Effector CD8-positive, alpha-beta T cell (primary cell): ENCODE data around the gene EFNA3.

Source experiments
- DNase-seq: peaks from one replicate; lab custom pipeline; 2025; lab: John Stamatoyannopoulos, UW

Gene EFNA3

DNA sequence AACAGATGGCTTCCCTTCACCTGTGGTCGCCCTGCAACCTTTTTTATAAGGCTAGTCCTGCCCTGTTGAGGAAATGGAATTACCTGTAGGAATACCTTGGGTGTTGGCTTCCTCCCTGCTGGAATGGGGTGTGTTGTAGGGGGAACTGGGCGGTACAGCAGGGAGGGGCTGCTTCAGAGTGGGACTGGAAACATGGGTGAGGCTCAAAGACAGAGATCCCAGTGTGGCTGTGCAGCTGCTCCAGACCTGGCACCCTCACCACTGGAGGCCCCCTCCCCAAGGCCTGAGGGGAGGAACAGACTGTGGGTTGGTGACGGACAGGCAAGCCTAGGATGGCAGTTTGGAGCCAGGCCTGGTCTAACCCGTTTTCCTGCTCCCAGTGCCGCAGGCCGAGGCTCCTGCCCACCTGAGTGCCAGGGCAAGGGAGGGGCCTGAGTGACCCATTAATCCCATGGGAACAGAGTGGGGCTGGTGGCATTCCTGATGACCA, 4.5 kb downstream of the EFNA3 start:
- DNase-seq, result no peak

DNA sequence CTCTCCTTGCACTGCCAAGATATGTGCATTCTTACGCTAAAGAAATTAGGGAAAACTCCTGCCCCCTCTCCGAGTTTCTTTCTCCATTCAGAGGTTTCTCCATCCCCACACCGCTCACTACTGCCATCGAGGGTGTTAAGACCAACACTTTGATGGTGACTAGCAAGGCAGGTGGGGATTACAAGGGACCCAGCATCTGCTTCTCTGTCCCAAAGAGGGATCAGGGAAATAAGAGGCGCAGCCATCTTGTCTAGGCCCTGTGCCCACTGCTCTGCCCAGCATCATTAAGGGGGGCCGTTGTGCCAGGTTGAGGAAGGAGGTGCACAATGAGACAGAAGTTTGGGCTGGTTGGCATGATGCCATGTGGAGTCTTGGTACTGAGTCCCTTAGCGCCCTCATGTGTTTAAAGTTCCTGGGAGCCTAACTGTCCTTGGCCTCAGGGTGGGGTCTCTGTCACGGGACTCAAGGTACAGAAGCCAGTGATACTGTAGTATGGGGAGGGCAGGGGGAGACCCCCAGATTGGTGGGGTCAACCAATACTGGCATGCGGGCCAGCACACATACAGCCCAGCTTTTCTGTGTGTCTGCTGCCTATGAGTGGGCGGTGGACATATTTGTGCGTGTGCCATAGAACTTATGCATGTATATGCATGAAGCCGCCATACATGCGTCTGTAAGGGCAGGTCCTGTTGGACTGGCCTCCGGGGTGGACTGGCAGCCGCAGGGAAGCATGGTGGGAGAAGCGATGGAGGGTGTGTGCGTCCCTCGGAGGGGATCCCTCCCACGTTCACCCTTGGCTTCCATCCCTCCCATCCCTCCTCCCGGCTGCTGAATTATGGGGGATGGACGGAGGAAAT, 5.5 kb downstream of the EFNA3 start:
- DNase-seq, result no peak

DNA sequence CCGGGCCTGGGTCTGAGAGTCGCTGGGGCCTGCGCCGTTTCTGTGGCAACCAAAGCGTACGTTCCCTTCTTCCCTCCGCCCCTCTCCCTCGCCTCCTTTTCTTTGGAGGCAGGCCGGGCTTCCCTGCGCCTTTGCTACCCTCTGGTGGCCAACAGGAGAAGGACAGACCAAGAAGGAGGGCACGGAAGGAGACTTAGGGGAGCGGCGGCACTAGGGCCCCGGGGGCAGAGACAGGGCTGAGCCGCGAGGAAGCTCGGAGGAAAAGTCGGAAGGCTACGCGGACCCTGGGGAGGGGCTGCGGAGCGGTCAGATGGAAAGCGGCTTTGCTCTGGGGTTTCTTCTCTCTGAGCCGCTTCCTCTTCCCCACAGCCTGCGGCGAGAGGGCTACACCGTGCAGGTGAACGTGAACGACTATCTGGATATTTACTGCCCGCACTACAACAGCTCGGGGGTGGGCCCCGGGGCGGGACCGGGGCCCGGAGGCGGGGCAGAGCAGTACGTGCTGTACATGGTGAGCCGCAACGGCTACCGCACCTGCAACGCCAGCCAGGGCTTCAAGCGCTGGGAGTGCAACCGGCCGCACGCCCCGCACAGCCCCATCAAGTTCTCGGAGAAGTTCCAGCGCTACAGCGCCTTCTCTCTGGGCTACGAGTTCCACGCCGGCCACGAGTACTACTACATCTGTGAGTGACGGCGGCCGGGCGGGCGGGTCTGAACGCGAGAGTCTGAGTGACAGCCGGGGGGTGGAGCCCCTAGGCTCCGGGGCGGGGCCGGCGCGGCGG, 6.3 kb downstream of the EFNA3 start:
- peak; percentile 81 for DNase-seq

DNA sequence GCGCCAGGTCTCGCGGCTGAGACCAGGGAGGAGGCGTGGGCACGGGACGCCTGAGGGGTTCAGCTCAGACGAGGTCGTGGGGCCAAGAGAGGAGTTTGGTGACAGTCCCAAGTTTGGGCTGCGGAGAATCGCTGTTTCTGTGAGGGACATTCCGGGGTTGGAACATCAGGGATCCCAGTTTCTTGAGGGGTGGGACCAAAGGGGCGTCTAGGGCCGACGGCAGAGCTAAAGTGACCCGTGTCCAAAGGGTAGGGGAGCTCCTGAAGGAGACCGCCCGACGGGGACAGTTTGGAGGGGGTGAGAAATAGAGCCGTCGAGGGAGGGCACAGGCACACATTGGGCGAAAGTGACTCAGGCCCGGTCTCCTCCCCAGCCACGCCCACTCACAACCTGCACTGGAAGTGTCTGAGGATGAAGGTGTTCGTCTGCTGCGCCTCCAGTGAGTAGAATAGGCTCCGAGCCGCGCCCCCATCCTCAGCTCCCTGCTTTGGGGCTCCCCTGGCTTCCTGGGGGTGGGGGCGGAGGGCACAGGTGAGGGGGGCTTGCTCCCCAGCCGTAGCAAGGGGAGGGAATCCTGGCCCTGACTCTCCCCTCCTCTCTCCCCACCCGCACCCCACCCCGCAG, 7.0 kb downstream of the EFNA3 start:
- peak; percentile 56 for DNase-seq

DNA sequence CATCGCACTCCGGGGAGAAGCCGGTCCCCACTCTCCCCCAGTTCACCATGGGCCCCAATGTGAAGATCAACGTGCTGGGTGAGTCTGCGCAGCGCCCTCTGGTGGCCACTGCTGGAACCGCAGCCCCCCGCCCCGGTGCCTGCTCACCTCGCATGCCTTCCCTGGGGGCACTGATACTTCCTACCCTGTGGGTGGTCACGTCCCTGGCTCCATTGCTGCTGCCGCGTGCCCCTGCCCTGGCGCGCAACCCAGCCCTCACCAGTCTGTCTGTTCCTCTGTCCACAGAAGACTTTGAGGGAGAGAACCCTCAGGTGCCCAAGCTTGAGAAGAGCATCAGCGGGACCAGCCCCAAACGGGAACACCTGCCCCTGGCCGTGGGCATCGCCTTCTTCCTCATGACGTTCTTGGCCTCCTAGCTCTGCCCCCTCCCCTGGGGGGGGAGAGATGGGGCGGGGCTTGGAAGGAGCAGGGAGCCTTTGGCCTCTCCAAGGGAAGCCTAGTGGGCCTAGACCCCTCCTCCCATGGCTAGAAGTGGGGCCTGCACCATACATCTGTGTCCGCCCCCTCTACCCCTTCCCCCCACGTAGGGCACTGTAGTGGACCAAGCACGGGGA, 7.6 kb downstream of the EFNA3 start:
- DNase-seq, result peak; percentile 67

DNA sequence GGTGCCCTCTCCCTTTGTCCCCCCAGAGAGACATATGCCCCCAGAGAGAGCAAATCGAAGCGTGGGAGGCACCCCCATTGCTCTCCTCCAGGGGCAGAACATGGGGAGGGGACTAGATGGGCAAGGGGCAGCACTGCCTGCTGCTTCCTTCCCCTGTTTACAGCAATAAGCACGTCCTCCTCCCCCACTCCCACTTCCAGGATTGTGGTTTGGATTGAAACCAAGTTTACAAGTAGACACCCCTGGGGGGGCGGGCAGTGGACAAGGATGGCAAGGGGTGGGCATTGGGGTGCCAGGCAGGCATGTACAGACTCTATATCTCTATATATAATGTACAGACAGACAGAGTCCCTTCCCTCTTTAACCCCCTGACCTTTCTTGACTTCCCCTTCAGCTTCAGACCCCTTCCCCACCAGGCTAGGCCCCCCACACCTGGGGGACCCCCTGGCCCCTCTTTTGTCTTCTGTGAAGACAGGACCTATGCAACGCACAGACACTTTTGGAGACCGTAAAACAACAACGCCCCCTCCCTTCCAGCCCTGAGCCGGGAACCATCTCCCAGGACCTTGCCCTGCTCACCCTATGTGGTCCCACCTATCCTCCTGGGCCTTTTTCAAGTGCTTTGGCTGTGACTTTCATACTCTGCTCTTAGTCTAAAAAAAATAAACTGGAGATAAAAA, 8.4 kb downstream of the EFNA3 start:
- no peak for DNase-seq

DNA sequence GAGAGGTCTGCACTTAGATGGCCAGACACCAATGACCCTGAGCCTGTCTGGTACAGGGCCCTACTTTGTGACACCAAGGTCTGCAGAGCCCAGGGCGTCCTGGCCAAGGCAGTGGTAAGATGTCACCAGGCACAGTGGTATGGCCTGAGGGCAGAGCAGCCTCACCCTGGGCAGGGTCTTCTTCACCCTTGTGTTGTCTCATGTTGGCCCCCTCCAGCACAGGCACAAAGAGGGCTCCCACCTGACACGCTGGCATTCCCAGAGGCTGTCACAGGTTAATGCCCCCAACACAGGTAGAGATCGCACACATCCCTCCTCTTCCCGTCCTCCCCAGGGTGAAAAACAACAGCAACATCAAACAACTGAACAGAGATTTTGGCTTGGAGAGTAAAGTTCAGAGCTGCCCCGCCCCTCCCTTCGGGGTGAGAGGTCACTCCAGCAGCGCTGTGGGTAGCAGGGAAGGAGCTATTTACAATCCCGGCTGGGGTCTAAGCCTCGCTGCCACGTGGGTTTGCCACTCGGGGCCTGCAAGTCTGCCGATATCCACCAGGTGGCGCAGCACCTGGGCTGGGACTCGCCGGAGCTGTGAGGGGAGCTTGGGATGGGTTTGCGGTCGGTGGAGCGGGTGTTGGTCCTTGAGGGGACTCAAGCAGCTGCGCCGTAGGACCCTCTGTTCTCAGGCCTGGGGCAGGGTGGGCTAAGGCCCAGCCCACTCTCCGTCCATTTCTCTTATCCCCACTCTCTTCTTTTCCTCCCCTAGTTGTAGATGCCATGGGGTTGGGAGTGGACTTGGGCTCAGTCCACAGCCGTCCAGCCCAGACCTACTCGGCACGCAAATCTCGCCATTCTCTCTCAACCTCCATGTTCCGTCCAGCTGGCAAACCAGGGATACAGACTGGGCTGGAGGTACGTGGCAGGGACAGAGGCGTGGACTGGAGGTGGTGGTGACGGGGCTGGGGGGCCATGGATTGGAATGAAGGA, 12.7 kb downstream of the EFNA3 start:
- peak; percentile 76 for DNase-seq

DNA sequence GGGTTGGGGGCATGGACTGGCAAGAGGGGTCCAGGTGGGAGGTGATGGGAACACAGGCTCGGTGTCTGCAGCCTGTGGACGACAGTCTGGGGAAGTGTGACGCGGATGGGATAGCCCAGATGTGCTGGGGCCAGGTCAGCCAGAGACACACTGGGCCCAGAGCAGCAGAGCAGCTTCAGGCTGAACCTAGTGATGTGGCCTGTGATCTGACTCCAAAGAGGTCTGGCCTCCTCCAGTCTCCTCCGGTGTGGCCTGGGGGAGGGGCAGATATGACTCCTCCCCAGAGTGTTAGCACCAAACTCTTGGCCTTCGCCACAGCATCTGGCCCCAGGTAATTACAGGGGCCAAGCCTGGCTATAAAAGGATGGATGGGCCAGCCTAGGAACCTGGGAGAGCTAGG, 13.5 kb downstream of the EFNA3 start:
- DNase-seq, result no peak

DNA sequence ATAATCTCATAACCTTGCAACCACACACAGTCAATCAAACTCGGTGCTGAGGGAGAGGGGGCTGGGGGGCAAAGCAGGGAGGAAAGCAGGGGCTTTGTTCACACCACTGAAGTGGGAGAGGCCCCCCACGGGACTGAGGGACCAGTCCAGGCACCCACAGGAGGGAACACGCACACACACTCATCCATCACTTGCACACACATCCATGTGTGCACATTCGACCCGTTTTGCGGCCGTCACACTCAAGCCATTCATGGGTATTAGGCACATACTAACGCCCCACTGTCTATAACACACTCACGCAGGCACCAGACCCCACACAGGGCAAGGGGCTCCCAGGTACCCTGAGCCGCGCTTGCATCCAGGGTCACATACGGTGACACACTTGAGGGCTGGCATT, 14.0 kb downstream of the EFNA3 start:
- no peak for DNase-seq

DNA sequence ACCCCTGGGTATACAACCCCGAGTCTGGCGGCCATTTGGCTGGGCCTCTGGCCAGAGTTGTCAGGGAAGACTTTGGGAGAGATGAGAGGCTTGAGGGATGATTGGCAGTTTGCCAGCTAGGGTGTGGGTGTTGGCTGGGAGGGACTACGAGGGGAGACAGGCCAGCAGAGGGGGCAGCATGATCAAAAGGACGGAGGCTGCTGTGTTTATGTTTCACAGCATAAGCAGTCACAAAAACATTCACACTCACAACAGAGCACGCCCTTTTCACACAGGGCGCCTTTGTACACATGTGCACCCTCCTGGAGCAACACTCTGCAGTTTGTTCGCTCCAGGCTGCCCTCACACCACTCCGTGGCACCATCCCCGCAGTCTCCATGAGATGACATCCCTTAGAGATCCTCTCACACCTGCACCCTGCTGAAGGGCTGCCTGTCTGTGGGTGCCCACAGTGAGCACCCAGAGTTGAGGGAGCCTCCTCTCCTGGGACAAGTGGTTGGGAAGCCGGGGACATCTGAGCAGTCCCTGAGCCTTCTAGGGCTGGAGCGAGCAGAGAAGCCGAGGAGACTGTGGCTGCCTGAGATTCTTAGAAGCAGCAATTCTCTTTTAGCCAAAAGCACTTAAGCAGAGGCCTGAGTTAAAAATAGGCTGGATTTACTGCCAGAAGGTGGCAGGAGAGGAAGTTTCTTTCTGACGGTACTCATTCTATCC, 15.4 kb downstream of the EFNA3 start:
- no peak for DNase-seq

DNA sequence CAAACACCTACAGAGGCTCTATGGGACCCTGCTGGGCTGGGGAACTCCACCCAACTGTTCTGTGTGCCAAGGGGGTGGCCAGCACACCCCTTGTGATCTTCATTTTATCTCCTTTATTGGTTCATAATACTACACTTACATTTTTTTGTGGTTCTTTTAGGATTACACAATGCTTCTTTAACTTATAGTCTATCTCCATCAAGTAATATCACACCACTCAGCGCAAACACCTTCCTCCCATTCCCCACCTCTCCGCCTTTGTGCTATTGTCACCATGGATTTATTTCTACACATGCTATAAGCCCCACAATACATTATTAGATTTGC, 15.9 kb downstream of the EFNA3 start:
- no peak for DNase-seq

DNA sequence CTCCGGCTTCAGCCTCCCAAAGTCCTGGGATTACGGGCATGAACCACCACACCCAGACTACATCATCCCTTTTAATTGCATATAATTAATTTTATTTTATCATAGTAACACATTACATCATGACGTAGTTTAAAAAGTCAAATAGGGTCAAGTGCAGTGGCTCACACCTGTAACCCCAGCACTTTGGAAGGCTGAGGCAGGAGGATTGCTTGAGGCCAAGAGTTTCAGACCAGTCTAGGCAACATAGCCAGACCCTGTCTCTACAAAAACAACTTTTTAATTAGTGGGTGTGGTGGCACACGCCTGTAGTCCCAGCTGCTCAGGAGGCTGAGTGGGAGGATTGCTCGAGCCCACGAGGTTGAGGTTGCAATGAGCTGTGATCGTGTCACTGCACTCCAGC, 20.7 kb downstream of the EFNA3 start:
- no peak for DNase-seq

DNA sequence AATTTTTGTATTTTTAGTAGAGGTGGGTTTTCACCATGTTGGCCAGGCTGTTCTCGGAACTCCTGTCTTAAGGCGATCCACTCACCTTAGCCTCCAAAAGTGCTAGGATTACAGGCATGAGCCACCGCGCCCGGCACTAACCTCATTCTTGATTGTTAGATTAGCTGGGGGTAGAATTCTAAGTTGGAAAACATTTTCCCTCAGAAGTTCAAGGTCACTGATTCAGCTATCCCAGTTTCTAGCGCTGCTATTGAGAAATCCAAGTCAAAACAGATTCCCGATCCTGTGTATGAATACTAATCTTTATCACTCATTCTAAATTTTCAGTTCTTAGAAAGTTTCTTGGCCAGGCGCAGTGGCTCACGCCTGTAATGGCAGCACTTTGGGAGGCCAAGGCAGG, 24.7 kb downstream of the EFNA3 start:
- no peak for DNase-seq

DNA sequence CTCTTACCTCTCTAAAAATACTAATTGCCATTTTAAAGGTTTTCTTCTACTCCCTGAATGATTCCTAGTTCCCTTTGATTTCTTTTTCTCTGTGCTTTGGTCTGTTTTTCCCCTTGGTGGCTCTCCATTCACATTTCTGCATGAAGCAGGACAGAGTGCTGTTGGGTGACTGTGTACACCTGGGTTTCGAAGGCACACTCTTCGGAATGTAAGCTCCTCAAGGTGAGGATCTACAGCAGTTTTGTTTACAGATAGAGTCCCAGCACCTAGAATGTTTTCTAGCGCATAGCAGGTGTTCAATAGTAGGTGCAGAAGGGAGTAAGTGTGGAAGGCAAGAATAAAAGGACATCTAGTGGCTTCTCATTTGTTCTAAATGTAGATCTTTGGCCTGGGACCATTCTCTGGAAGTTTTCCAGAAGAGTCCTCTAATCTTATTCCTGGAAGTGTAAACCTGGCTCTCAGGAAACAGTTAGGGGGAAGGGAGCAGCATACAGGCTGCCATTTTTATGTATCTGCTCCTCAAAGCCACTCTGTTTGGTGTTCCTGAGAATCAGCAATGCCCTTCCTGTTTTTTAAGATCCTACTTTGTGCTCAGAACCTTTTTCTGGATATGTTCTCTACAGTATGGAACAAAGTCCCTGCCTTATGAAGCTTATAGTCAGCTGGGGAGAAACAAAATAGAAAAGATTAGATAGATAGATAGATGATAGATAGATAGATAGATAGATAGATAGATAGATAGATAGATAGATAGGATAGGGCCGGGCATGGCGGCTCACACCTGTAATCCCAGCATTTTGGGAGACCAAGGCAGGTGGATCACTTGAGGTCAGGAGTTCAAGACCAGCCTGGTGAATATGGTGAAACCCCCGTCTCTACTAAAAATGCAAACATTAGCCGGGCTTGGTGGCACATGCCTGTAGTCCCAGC, 26.2 kb downstream of the EFNA3 start:
- no peak for DNase-seq

DNA sequence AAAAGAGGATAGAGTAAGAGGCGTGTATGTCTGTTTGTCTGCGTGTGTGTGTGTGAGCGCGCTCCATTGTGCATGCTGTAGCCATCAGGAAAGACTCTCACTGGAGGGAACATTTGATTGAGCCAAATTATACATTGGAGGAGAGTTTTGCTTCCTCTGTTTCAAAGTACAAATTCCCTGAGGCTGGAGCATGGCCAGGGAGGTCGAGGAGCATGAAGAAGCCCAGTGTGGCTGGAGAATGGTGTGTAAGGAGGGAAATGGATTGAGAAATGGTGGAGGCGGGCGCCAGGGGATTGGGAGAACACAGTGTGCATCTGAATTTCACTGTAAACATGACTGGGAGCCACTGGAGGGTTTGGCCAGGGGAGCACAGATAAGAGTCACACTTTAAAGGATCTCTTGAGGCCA, 27.0 kb downstream of the EFNA3 start:
- DNase-seq, result no peak

DNA sequence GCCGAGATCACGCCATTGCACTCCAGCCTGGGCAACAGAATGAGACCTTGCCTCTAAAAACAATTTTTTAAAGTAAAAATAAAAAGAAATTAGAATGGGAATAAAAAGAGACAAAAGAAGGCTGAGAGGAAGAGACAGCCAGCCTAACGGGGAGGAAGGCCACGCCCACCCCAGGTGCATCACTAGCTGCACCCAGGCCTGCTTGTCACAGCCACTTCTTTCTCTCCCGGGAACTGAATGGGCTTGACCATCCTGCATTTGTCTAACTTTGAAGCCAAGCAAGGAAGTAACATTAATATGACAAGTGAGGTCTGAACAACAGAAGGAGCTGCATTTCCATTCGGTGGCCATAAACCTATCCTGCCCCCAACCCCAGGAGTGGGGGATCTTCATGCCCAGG, 28.2 kb downstream of the EFNA3 start:
- no peak for DNase-seq

DNA sequence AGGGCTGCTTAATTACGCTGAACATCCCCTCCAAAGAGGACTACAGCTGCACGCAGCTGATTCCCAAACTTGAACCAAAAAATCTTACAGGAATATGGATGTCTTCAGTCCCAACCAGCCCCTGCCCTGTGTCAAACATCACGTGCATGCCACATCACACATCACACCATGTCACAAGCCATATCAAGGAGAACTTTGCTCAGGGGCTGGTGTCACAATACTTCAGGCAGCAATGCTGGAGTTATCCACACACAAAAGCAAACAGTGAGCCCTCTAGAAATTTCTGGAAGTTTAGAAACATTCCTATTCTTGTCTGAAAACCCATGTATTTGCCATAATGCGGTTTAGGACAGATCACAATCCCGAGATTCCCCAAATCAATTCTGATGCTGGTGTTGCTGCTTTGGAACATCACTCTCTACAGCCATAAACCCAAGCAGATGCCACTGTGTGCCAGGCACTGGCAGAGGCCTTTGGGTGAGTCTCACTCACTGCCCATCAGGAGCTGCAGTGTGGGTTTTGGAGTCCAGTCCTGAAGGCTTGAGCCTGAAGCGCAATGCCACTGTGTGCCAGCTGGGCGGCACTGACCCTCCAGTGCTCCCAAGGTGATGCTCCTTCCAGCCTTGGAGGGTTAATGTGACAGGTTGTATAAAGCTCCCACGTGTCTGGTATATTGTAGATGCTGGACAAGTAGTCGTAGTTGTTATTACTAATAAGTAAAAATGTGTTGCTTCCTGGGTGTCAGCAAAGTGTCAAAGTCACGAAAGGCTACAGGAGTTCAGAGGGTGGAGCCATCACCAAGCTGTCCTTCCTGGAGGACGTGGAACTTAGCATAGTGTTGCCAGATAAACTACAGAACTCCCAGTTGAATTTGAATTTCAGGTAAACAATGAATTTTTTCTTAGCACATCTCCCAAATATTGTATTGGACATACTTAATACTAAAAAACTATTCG, 28.9 kb downstream of the EFNA3 start:
- DNase-seq, result no peak

DNA sequence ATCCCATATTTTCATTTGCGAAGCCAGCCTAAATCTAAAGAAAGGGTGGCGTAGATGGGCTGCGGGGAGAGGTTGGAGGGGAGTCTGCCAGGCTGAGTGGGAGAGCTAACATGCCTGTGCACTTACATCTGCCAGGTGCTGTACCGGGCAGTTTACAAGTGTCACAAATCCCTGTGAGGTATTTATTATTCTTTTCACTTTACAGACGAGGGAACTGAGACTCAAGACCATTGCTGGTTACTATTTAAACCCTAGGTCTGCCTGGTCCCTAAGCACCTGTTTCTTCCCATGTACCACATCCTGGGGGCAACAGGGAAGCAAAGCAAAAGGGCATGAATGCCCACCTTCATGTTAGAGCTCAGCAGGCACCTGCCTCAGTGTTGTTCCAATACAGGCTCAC, 29.7 kb downstream of the EFNA3 start:
- DNase-seq, result no peak
